GM20000 (cell line): ENCODE data around the gene NAV2.

Experiments used
- DNase-seq: peaks from one replicate; pipeline ENCODE4 v3.0.0; 2012; ENCODE audit warnings: low spot score
- CTCF ChIP-seq: IDR thresholded peaks from 2 replicates; pipeline ENCODE4 v1.5.1; 2012; ENCODE audit warnings: mild to moderate bottlenecking, control low read depth; ENCODE audit errors: extremely low read depth, missing control alignments

Gene NAV2

GRCh38 chr11:19953336-19953735 lies 240.7 kb downstream of the NAV2 start:
- no peak for TF ChIP-seq CTCF
- DNase-seq = no peak

- DNase-seq = no peak
- TF ChIP-seq CTCF = no peak
Observed at GRCh38 chr11:19953909-19954308, 241.3 kb downstream of the NAV2 start.

GRCh38 chr11:19954899-19955298 lies 242.3 kb downstream of the NAV2 start:
- DNase-seq = no peak
- TF ChIP-seq CTCF = no peak

GRCh38 chr11:19955660-19956059 lies 243.0 kb downstream of the NAV2 start:
- no peak for DNase-seq

GRCh38 chr11:19956228-19956627 lies 243.6 kb downstream of the NAV2 start:
- no peak for DNase-seq
- TF ChIP-seq CTCF = no peak

More at GRCh38 chr11:19955660-19956059, 243.0 kb downstream of the NAV2 start:
- no peak for TF ChIP-seq CTCF

- no peak for DNase-seq
- no peak for TF ChIP-seq CTCF
Observed at GRCh38 chr11:19957294-19957943, 244.8 kb downstream of the NAV2 start.

- DNase-seq = no peak
- TF ChIP-seq CTCF = no peak
Observed at GRCh38 chr11:19958204-19958603, 245.6 kb downstream of the NAV2 start.
